ENCODE measurements around the gene CNPY3. TPM values are rescaled to one million over a fixed set of nuclear protein-coding genes. Genes with fewer than 3 reads are reported as not detected.

CNPY3 gene
- polyA plus RNA-seq, 2 of the 4 experiments (the other 2 are of a cell fraction) = 30.3 to 38.5 TPM

- POLR2A ChIA-PET = no interaction called here
- Histone ChIP-seq H3K4me3 (no peak overlapping the region), H3K9me3 (no peaks in the 10 kb centered on the region), H3K27ac (no peak overlapping the region), H3K4me1 (peaks cover 8% of the 10 kb centered on the region; the same call in 1 of the 3 replicates), H3K4me2 (no peak overlapping the region)
- TF ChIP-seq, protein P1, sequence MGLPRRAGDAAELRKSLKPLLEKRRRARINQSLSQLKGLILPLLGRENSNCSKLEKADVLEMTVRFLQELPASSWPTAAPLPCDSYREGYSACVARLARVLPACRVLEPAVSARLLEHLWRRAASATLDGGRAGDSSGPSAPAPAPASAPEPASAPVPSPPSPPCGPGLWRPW (IDR thresholded peaks at IDR 0.05) = no peak
- no peak for TF ChIP-seq BHLHE40 (IDR thresholded peaks at IDR 0.05; ENCODE audit: low read depth, low read length)
- TF ChIP-seq EP300 (IDR thresholded peaks at IDR 0.05) = no peak
- DNase-seq (ENCODE audit: low read depth in 1 of 2, low spot score in 1 of 2) (no peak), FAIRE-seq (no peak), ATAC-seq (no peak)
- CTCF ChIA-PET = no interaction called here
- 92% methylated on average over 11 of the region's 12 CpGs for WGBS (ENCODE audit: missing lambda C conversion rate)
Observed at GRCh38 chr6:42962096-42962495, 32.8 kb downstream of the CNPY3 start.

DNA sequence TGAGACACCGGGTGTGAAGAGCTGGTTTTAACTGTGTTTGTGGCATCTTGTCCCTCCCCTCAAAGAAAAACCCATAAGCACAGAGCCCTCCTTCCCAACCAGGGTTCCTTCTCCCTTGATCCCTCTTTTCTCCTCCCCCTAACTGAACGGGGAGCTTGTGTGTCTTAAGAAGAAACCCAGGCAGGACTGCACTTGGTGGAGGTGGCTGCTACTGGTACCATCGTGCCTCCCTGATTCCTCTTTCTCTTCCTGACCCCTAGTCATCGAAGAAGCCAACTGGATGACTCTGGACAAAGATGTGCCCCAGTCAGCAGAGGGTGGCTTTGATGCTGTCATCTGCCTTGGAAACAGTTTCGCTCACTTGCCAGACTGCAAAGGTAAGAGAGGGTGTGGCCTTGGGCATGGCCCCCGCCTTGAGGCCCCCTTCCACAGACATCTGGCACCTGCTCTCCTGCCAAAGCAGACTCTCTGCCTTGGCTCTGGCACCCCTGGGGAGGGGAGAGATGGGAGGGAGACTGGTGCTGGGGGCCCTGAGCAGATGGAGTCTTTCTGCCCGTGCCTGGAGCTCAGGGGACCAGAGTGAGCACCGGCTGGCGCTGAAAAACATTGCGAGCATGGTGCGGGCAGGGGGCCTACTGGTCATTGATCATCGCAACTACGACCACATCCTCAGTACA is 33.4 kb downstream of the CNPY3 start:
- ATAC-seq = no peak
- WGBS (ENCODE audit: missing lambda C conversion rate) = 90% methylated on average over 12 of the region's 13 CpGs
- Histone ChIP-seq H3K4me2 (no peak overlapping the region), H3K9me3 (no peaks in the 10 kb centered on the region), H3K4me3 (no peak overlapping the region), H3K4me1 (peaks cover 8% of the 10 kb centered on the region; the same call in 1 of the 3 replicates), H3K27ac (no peak overlapping the region)
- ChIA-PET CTCF (interaction anchor here (0.7 to 1.8 kb wide), 3 partner anchors 9 to 62 kb away, joined by 3 to 7 read pairs (median 4); no protein-coding TSS in a partner anchor), POLR2A (no interaction called here)
- TF ChIP-seq, protein P2, sequence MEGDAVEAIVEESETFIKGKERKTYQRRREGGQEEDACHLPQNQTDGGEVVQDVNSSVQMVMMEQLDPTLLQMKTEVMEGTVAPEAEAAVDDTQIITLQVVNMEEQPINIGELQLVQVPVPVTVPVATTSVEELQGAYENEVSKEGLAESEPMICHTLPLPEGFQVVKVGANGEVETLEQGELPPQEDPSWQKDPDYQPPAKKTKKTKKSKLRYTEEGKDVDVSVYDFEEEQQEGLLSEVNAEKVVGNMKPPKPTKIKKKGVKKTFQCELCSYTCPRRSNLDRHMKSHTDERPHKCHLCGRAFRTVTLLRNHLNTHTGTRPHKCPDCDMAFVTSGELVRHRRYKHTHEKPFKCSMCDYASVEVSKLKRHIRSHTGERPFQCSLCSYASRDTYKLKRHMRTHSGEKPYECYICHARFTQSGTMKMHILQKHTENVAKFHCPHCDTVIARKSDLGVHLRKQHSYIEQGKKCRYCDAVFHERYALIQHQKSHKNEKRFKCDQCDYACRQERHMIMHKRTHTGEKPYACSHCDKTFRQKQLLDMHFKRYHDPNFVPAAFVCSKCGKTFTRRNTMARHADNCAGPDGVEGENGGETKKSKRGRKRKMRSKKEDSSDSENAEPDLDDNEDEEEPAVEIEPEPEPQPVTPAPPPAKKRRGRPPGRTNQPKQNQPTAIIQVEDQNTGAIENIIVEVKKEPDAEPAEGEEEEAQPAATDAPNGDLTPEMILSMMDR (IDR thresholded peaks at IDR 0.05) = no peak
- TF ChIP-seq FOSL2 (IDR thresholded peaks at IDR 0.05) (no peak), FOSL2 (CRISPR knock-in tag; IDR thresholded peaks at IDR 0.05) (no peak), EHMT2 (IDR thresholded peaks at IDR 0.05; ENCODE audit: low read depth) (no peak), EHF (CRISPR knock-in tag; IDR thresholded peaks at IDR 0.05) (no peak), KDM5A (IDR thresholded peaks at IDR 0.05) (no peak), BHLHE40 (IDR thresholded peaks at IDR 0.05; ENCODE audit: low read depth, low read length) (no peak), MYC (IDR thresholded peaks at IDR 0.05; ENCODE audit: borderline replicate concordance, low read length) (no peak), NR3C1 (IDR thresholded peaks at IDR 0.05) (no peak)
- TF ChIP-seq, protein P1 (IDR thresholded peaks at IDR 0.05) = no peak
- no peak for FAIRE-seq
- no peak for DNase-seq (ENCODE audit: low read depth in 1 of 2, low spot score in 1 of 2)

- peaks cover 8% of the 10 kb centered on the region; the same call in 1 of the 3 replicates for H3K4me1 ChIP-seq
- no peak for FAIRE-seq
- ChIA-PET CTCF (interaction anchor here (0.7 to 1.8 kb wide), 5 partner anchors 9 to 180 kb away, joined by 3 to 7 read pairs (median 3); no protein-coding TSS in a partner anchor), POLR2A (no interaction called here)
- H3K27ac ChIP-seq = no peak overlapping the region
- ATAC-seq = peak; percentile 12 to 36; a peak in 3 of 6 replicates
- H3K4me3 ChIP-seq = no peak overlapping the region
- DNase-seq (ENCODE audit: low read depth in 1 of 2, low spot score in 1 of 2) = peak in 1 of 2 experiments; percentile 12
- H3K4me2 ChIP-seq = no peak overlapping the region
- TF ChIP-seq EHMT2 (IDR thresholded peaks at IDR 0.05; ENCODE audit: low read depth) (no peak), FOXS1 (CRISPR knock-in tag; IDR thresholded peaks at IDR 0.05) (no peak), ZSCAN20 (CRISPR knock-in tag; IDR thresholded peaks at IDR 0.05) (no peak), EHF (CRISPR knock-in tag; IDR thresholded peaks at IDR 0.05) (no peak), KDM5A (IDR thresholded peaks at IDR 0.05) (no peak), PBX3 (IDR thresholded peaks at IDR 0.05) (no peak)
- TF ChIP-seq, protein P3, sequence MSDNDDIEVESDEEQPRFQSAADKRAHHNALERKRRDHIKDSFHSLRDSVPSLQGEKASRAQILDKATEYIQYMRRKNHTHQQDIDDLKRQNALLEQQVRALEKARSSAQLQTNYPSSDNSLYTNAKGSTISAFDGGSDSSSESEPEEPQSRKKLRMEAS (IDR thresholded peaks at IDR 0.05) = no peak
- 70% methylated on average over 10 of the region's 12 CpGs for WGBS (ENCODE audit: missing lambda C conversion rate)
- H3K9me3 ChIP-seq = no peaks in the 10 kb centered on the region
Observed at GRCh38 chr6:42963179-42963854, 34.0 kb downstream of the CNPY3 start.
